ENCODE results near the gene HEXD.
"Not testable (repeated sequence)": the region's sequence is repeated elsewhere in the genome, so short reads cannot be mapped to it uniquely, and the experiment has no call there.

The HEXD gene

GRCh38 chr17:82442643-82443464, 24.7 kb downstream of the HEXD start:
- DNase-seq, result no peak

GRCh38 chr17:82443465-82444283, 25.5 kb downstream of the HEXD start:
- no peak for DNase-seq

GRCh38 chr17:82444284-82444893, 26.2 kb downstream of the HEXD start:
- no peak for DNase-seq

- DNase-seq, result no peak
These were observed 26.9 kb downstream of the HEXD start for GRCh38 chr17:82444941-82445521.

- DNase-seq, result no peak
These were observed 27.4 kb downstream of the HEXD start for GRCh38 chr17:82445542-82445941.

GRCh38 chr17:82446124-82446523, 28.0 kb downstream of the HEXD start:
- DNase-seq, result no peak

- no peak for DNase-seq
These were observed 28.5 kb downstream of the HEXD start for GRCh38 chr17:82446649-82447048.

- no peak for DNase-seq
These were observed 29.7 kb downstream of the HEXD start for GRCh38 chr17:82447876-82448275.

- no peak for DNase-seq
These were observed 31.2 kb downstream of the HEXD start for GRCh38 chr17:82449131-82449882.

- DNase-seq, result no peak
These were observed 31.8 kb downstream of the HEXD start for GRCh38 chr17:82449883-82450356.

GRCh38 chr17:82450357-82451106, 32.4 kb downstream of the HEXD start, which contains the start of gene CYBC1:
TSS of gene CYBC1 (minus strand) at chr17:82450752. CDS start at chr17:82449254, 1,498 bp downstream.
- DNase-seq, result peak; percentile 92

GRCh38 chr17:82452162-82452561, 34.0 kb downstream of the HEXD start:
- DNase-seq, result no peak

GRCh38 chr17:82453151-82453550, 35.0 kb downstream of the HEXD start:
- not testable (repeated sequence) for DNase-seq

- DNase-seq, result not testable (repeated sequence)
These were observed 35.6 kb downstream of the HEXD start for GRCh38 chr17:82453706-82454105.

- DNase-seq, result no peak
These were observed 39.2 kb downstream of the HEXD start for GRCh38 chr17:82457073-82457928.

- DNase-seq, result peak; percentile 95
These were observed 39.7 kb downstream of the HEXD start for GRCh38 chr17:82457929-82458178.

- peak; percentile 99 for DNase-seq
These were observed 40.2 kb downstream of the HEXD start, which contains the start of gene NARF for GRCh38 chr17:82458179-82458884. TSS of gene NARF (plus strand) at chr17:82458741. CDS start at chr17:82458804, 63 bp downstream.

GRCh38 chr17:82458885-82459424, 40.8 kb downstream of the HEXD start:
- no peak for DNase-seq

- not testable (repeated sequence) for DNase-seq
These were observed 41.8 kb downstream of the HEXD start for GRCh38 chr17:82459936-82460335.

Data from COR-L47 (cell line).